ENCODE results near the gene PHRF1. TPM values are rescaled to one million over a fixed set of nuclear protein-coding genes. Genes with fewer than 3 reads are reported as not detected.

PHRF1 gene
- total RNA-seq, 4 donors from 2014 or later = 5.0 to 45.8 (median 24.1) TPM

- Histone ChIP-seq H3K27me3 (no peaks in the 10 kb centered on the region), H3K27ac (no peak within 1 kb of the TSS), H3K4me1 (no peaks in the 10 kb centered on the region), H3K4me3 (no peak within 1 kb of the TSS), H3K36me3 (no peaks in the 10 kb centered on the region), H3K9me3 (no peaks in the 10 kb centered on the region)
- intact Hi-C loops (cut with DNase I; ENCODE audit: low total_unique reads) = no loop called here
- TF ChIP-seq POLR2A (IDR thresholded peaks at IDR 0.05) = no peak
- TF ChIP-seq, protein P1, sequence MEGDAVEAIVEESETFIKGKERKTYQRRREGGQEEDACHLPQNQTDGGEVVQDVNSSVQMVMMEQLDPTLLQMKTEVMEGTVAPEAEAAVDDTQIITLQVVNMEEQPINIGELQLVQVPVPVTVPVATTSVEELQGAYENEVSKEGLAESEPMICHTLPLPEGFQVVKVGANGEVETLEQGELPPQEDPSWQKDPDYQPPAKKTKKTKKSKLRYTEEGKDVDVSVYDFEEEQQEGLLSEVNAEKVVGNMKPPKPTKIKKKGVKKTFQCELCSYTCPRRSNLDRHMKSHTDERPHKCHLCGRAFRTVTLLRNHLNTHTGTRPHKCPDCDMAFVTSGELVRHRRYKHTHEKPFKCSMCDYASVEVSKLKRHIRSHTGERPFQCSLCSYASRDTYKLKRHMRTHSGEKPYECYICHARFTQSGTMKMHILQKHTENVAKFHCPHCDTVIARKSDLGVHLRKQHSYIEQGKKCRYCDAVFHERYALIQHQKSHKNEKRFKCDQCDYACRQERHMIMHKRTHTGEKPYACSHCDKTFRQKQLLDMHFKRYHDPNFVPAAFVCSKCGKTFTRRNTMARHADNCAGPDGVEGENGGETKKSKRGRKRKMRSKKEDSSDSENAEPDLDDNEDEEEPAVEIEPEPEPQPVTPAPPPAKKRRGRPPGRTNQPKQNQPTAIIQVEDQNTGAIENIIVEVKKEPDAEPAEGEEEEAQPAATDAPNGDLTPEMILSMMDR (IDR thresholded peaks at IDR 0.05) = no peak
- no peak for DNase-seq
Measured at GRCh38 chr11:624705-625635, 48.7 kb downstream of the PHRF1 start, which contains the start of gene CDHR5. Gene CDHR5 (minus strand): TSS chr11:624955. CDS start chr11:624902, 53 bp downstream.

- Histone ChIP-seq H3K27ac (no peak overlapping the region), H3K9me3 (no peaks in the 10 kb centered on the region), H3K36me3 (no peaks in the 10 kb centered on the region), H3K4me1 (no peaks in the 10 kb centered on the region), H3K4me3 (no peak overlapping the region), H3K27me3 (no peaks in the 10 kb centered on the region)
- DNase-seq = no peak
- TF ChIP-seq, protein P1 (IDR thresholded peaks at IDR 0.05) = no peak
- no peak for TF ChIP-seq POLR2A (IDR thresholded peaks at IDR 0.05)
- intact Hi-C loops (cut with DNase I; ENCODE audit: low total_unique reads) = no loop called here
Measured at GRCh38 chr11:625636-626268, 49.5 kb downstream of the PHRF1 start.

DNA sequence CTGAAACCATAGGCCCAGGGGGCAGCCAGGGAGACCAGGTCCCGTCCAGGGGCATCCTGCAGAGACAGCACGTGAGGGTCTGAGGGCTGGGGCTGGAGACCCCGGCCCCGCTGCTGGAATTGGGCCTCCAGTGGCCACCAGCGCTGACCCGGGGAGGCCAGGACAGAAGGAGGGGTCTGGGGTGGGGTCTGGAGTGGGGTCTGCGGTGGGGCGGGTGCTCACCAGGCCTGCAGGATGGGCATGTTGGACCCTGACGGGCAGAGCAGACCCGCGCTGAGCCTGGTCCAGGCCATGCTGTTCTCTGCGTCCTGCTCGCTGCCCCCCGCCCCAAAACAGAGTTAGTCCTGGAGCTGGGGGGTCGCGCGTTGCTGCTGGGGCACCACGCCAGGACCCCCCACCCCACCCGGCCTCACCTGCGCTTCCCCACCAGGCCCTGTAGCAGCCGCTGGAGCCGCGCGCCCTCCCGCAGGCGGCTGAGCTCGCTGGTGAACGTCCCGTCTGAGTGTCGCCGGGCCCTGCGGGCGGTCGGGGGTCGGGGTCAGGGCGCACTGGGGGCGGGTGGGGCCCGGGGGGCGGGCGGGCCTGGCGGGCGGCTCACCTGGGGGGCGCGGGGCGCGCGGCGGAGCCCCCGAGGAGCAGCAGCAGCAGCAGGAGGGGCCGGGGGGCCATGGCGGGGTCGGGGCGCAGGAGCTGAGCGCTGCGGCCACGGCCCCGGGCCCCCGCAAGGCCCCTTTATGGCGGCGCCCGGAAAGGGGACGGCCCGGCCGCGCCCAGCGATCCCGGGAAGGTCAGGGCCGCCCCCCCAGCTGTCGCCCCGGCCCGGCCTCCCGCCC, 50.4 kb downstream of the PHRF1 start, which contains the start of gene SCT:
Gene SCT, minus strand, starts transcription at position 707 of the 833 bp plus-strand sequence. Its CDS starts 38 bp downstream, at position 669.
- no peaks in the 10 kb centered on the region for H3K4me1 ChIP-seq
- TF ChIP-seq, protein P1 (IDR thresholded peaks at IDR 0.05) = no peak
- TF ChIP-seq POLR2A (IDR thresholded peaks at IDR 0.05) = no peak
- no peaks in the 10 kb centered on the region for H3K36me3 ChIP-seq
- DNase-seq = no peak
- no peaks in the 10 kb centered on the region for H3K9me3 ChIP-seq
- intact Hi-C loops (cut with DNase I; ENCODE audit: low total_unique reads) = no loop called here
- H3K27me3 ChIP-seq = no peaks in the 10 kb centered on the region
- no peak within 1 kb of the TSS for H3K4me3 ChIP-seq
- no peak within 1 kb of the TSS for H3K27ac ChIP-seq

DNA sequence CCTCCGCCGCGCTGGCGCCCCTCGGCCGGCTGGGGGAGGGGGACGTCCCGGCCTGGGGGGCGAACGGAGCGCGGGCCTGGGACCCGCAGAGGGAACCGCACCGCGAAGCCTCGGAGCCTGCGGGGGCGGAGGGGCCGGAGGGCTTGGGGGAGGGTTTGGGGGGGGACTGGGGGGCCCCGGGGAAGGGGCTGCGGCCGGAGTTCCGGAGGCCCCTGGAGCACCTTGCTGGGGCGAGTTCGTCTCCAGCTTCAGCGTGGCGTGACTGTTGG, 51.0 kb downstream of the PHRF1 start:
- TF ChIP-seq, protein P1 (IDR thresholded peaks at IDR 0.05) = no peak
- no peak for TF ChIP-seq POLR2A (IDR thresholded peaks at IDR 0.05)
- no peak for DNase-seq
- no peak overlapping the region for H3K4me3 ChIP-seq
- no peaks in the 10 kb centered on the region for H3K9me3 ChIP-seq
- no peak overlapping the region for H3K27ac ChIP-seq
- no peaks in the 10 kb centered on the region for H3K27me3 ChIP-seq
- H3K4me1 ChIP-seq = no peaks in the 10 kb centered on the region
- intact Hi-C loops (cut with DNase I; ENCODE audit: low total_unique reads) = no loop called here
- no peaks in the 10 kb centered on the region for H3K36me3 ChIP-seq
